RWPE2 (cell line): ENCODE results near the gene SCN4B.

ENCODE experiments used
- ATAC-seq: fragments of 200-7000 bp; cut with Tn5 transposase; 3 replicates; pipeline ENCODE4 v1.9.1; 2021; ENCODE audit warnings: low read depth
- DNase-seq: peaks from one replicate; pipeline ENCODE4 v3.0.0-alpha.2; 2020; ENCODE audit warnings: low spot score
- H3K27ac ChIP-seq: fragments of 450-650 bp; 2 replicates; pipeline ENCODE4 v1.5.1; 2017; ENCODE audit warnings: mild to moderate bottlenecking; ENCODE audit not compliant: poor library complexity, severe bottlenecking
- H3K27me3 ChIP-seq: fragments of 250-450 bp; sonication (Bioruptor Pico); 2 replicates; pipeline ENCODE4 v1.5.1; 2021; ENCODE audit warnings: mild to moderate bottlenecking, moderate library complexity; ENCODE audit not compliant: insufficient read depth, poor library complexity, severe bottlenecking
- H3K36me3 ChIP-seq: fragments of 250-450 bp; sonication (Bioruptor Pico); 2 replicates; pipeline ENCODE4 v1.5.1; 2020; ENCODE audit warnings: low read depth, mild to moderate bottlenecking, moderate library complexity
- H3K4me1 ChIP-seq: fragments of 250-450 bp; sonication (Bioruptor Pico); 2 replicates; pipeline ENCODE4 v1.5.1; 2021; ENCODE audit warnings: mild to moderate bottlenecking, moderate library complexity; ENCODE audit not compliant: insufficient read depth, poor library complexity, severe bottlenecking
- H3K4me3 ChIP-seq: fragments of 250-450 bp; sonication (Bioruptor Pico); 2 replicates; pipeline ENCODE4 v1.5.1; 2021; ENCODE audit warnings: mild to moderate bottlenecking, moderate library complexity; ENCODE audit not compliant: severe bottlenecking
- H3K9me3 ChIP-seq: fragments of 250-450 bp; sonication (Bioruptor Pico); 2 replicates; pipeline ENCODE4 v1.5.1; 2021; ENCODE audit warnings: mild to moderate bottlenecking, moderate library complexity; ENCODE audit not compliant: severe bottlenecking
- TF ChIP-seq, protein P1 (sequence below): fragments of 450-650 bp; IDR thresholded peaks from one replicate; pipeline ENCODE4 v1.5.1; 2017; ENCODE audit warnings: mild to moderate bottlenecking, moderate library complexity; ENCODE audit not compliant: poor library complexity, severe bottlenecking

The SCN4B gene

GRCh38 chr11:118171269-118172062 lies 18.8 kb upstream of the SCN4B start:
- H3K27me3 ChIP-seq: no peaks in the 10 kb centered on the region

GRCh38 chr11:118170882-118171268 lies 18.3 kb upstream of the SCN4B start:
- Histone ChIP-seq H3K27me3 (no peaks in the 10 kb centered on the region), H3K4me1 (peaks cover 17% of the 10 kb centered on the region), H3K4me3 (no peak overlapping the region), H3K9me3 (no peaks in the 10 kb centered on the region), H3K27ac (no peak overlapping the region), H3K36me3 (no peaks in the 10 kb centered on the region)
- TF ChIP-seq, protein P1, sequence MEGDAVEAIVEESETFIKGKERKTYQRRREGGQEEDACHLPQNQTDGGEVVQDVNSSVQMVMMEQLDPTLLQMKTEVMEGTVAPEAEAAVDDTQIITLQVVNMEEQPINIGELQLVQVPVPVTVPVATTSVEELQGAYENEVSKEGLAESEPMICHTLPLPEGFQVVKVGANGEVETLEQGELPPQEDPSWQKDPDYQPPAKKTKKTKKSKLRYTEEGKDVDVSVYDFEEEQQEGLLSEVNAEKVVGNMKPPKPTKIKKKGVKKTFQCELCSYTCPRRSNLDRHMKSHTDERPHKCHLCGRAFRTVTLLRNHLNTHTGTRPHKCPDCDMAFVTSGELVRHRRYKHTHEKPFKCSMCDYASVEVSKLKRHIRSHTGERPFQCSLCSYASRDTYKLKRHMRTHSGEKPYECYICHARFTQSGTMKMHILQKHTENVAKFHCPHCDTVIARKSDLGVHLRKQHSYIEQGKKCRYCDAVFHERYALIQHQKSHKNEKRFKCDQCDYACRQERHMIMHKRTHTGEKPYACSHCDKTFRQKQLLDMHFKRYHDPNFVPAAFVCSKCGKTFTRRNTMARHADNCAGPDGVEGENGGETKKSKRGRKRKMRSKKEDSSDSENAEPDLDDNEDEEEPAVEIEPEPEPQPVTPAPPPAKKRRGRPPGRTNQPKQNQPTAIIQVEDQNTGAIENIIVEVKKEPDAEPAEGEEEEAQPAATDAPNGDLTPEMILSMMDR: no peak
- DNase-seq (peak; percentile 34), ATAC-seq (no peak)

More at GRCh38 chr11:118171269-118172062, 18.8 kb upstream of the SCN4B start:
- Histone ChIP-seq H3K36me3 (no peaks in the 10 kb centered on the region), H3K27ac (no peak overlapping the region), H3K4me3 (no peak overlapping the region), H3K9me3 (no peaks in the 10 kb centered on the region), H3K4me1 (peaks cover 12% of the 10 kb centered on the region)
- peak; percentile 57 for ATAC-seq
- peak; percentile 60 for DNase-seq
- TF ChIP-seq, protein P1: peak; percentile 94

DNA sequence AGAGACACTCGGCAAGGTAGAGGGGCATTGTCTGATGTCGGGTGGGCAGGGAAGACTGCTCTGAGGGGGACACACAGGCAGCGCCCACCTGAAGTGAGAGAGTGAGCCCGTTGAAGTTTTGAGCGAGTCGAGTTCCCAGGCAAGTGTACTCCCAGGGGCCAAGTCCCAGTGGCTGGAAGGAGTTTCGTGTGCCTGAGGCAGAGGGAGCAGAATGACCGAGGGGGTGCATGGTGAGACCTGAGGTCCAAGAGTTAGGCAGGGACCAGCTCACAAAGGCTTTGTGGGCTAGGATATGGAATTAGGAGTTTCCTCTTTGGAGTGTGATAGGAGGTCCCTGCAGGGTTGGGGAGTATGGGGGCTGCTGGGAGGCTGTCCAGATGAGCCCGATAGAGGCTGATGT lies 17.6 kb upstream of the SCN4B start:
- Histone ChIP-seq H3K4me3 (no peak overlapping the region), H3K4me1 (peaks cover 13% of the 10 kb centered on the region), H3K27ac (no peak overlapping the region), H3K9me3 (no peaks in the 10 kb centered on the region), H3K27me3 (no peaks in the 10 kb centered on the region), H3K36me3 (no peaks in the 10 kb centered on the region)
- ATAC-seq: no peak
- DNase-seq: peak; percentile 15
- TF ChIP-seq, protein P1: no peak

GRCh38 chr11:118169300-118170140 lies 16.9 kb upstream of the SCN4B start:
- H3K27me3 ChIP-seq: no peaks in the 10 kb centered on the region
- no peak for ATAC-seq

More at GRCh38 chr11:118169300-118170140, 16.9 kb upstream of the SCN4B start:
- TF ChIP-seq, protein P1: no peak
- peaks cover 8% of the 10 kb centered on the region for H3K4me1 ChIP-seq
- no peak overlapping the region for H3K27ac ChIP-seq
- DNase-seq: peak; percentile 34
- no peaks in the 10 kb centered on the region for H3K9me3 ChIP-seq
- H3K36me3 ChIP-seq: no peaks in the 10 kb centered on the region
- H3K4me3 ChIP-seq: no peak overlapping the region
